ENCODE results near the gene ELANE.

DNA sequence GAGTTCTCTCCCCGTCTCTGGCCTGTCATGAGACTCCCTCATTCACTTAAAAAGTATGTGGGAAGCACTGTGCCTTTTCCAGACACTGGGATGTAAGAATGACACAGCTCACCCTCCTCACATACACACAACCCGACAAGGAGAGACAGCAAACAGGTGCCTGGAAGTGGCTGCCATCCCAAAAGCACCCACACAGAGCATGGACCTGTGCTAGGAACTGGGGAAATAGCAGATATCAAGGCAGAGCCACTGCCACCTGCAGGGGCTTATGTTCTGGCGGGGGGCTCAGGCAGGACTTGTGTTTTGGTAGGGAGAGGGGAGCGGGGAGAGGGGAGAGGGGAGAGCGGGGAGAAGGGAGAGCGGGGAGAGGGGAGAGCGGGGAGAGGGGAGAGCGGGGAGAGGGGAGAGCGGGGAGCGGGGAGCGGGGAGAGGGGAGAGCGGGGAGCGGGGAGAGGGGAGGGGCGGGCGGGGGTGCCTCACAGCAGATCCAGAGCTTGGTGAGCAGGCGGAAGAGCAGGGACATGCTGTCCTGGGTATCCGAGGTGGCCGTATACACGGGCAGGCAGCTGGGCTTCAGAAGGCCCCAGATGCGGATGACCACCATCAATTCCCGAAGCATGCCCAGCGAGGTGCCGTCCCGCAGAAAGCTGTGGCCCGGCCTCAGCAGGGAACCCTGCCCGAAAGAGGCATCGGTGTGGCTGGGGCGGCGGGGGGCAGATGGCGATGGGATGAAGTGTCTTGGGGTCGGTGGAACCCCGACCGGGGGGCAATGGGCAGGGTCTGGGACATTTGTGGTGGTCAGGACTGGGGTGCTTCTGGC is 19.6 kb downstream of the ELANE start:
- no peak for TF ChIP-seq POLR2AphosphoS5 (IDR thresholded peaks at IDR 0.05; ENCODE audit: borderline replicate concordance, low read depth, low read length)
- TF ChIP-seq EZH2 (IDR thresholded peaks at IDR 0.05), result no peak
